NOMO-1 treated with DMSO at 0.1 percent for 48 hours (cell line): ENCODE data around the gene POT1.

Source experiments
- DNase-seq: peaks from one replicate; lab custom pipeline; 2025; ENCODE audit not compliant: unreplicated experiment; lab: John Stamatoyannopoulos, UW

POT1 gene

GRCh38 chr7:124773938-124774337, 155.7 kb downstream of the POT1 start:
- no peak for DNase-seq

DNA sequence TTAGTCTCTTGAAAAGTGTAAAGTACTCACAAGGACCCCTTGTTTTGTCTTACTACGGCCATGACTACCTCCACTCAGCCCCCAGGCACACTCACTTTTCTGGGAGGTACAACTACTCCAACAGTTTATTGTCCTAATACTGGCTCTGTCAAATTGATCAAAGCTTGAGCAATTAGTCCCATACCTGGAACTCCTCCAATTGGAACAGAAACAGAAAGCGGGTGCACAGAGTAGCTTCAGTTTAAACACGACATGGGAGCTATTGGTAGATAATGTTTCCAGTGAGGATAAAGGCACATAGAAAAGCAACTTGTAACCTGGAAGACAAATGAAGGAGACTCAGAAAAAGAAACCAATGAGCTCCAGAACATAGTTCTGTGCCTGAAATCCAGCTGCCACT, 156.3 kb downstream of the POT1 start:
- no peak for DNase-seq
